IMR-90 (cell line): ENCODE measurements around the gene ATP10A. TPM values are rescaled to one million over a fixed set of nuclear protein-coding genes. Genes with fewer than 3 reads are reported as not detected.

ENCODE experiments used
- ATAC-seq: fragments of 200-7000 bp; cut with Tn5 transposase; 2 replicates; pipeline ENCODE4 v1.9.1; 2020; ENCODE audit warnings: low read depth, mild to moderate bottlenecking, moderate library complexity
- BruUV-seq: library from RNA; stranded (reverse); fragments of 400-500 nt; replicated peaks from 2 replicates; lab custom pipeline; 2021; lab: Mats Ljungman, UMichigan
- CTCF ChIA-PET: fragments of 300-600 bp; formaldehyde crosslinking; extraction: SDS; loops from one replicate; lab custom pipeline; 2021; ENCODE audit warnings: antibody characterized with exemption; lab: Yijun Ruan, JAX
- POLR2A ChIA-PET: fragments of 300-600 bp; sonication (Branson Sonifier 250); formaldehyde crosslinking; loops from one replicate; lab custom pipeline; 2022; ENCODE audit warnings: antibody characterized with exemption; ENCODE audit not compliant: unreplicated experiment; lab: Charles Lee
- DNase-seq: peaks from one replicate; pipeline ENCODE4 v3.0.0; 2013
- H2AFZ ChIP-seq: replicated peaks from 2 replicates; pipeline ENCODE3; 2013; ENCODE audit warnings: low read length, mild to moderate bottlenecking; ENCODE audit not compliant: poor library complexity
- H2AK5ac ChIP-seq: 2 replicates; pipeline ENCODE4 v1.6.1; 2013; ENCODE audit warnings: low read depth, low read length, inconsistent platforms
- H2AK9ac ChIP-seq: replicated peaks from 2 replicates; pipeline ENCODE3; 2013; ENCODE audit warnings: mild to moderate bottlenecking, low read depth, low read length, moderate library complexity; ENCODE audit not compliant: poor library complexity
- H2BK120ac ChIP-seq: 2 replicates; pipeline ENCODE4 v1.6.1; 2013; ENCODE audit warnings: low read depth, low read length, inconsistent platforms
- H2BK15ac ChIP-seq: 3 replicates; pipeline ENCODE4 v1.6.1; 2013; ENCODE audit warnings: low read depth, low read length, inconsistent platforms
- H2BK20ac ChIP-seq: 2 replicates; pipeline ENCODE4 v1.6.1; 2013; ENCODE audit warnings: low read depth, mild to moderate bottlenecking, inconsistent platforms, low read length, moderate library complexity
- H2BK5ac ChIP-seq: 2 replicates; pipeline ENCODE4 v1.6.1; 2013; ENCODE audit warnings: mild to moderate bottlenecking, low read depth, low read length, inconsistent platforms; ENCODE audit not compliant: poor library complexity, severe bottlenecking
- H3K14ac ChIP-seq: replicated peaks from 2 replicates; pipeline ENCODE4 v1.6.1; 2013; ENCODE audit warnings: low read depth, low read length, inconsistent platforms
- H3K18ac ChIP-seq: 2 replicates; pipeline ENCODE4 v1.6.1; 2013; ENCODE audit warnings: low read depth, low read length, control low read depth
- H3K23ac ChIP-seq: 2 replicates; pipeline ENCODE4 v1.6.1; 2013; ENCODE audit warnings: low read depth, low read length, inconsistent platforms
- H3K27ac ChIP-seq: 2 replicates; pipeline ENCODE4 v1.5.1; 2013; ENCODE audit warnings: mild to moderate bottlenecking, control low read depth, low read length; ENCODE audit not compliant: insufficient read depth
- H3K27me3 ChIP-seq: 2 replicates; pipeline ENCODE4 v1.6.1; 2013; ENCODE audit warnings: low read length; ENCODE audit not compliant: control insufficient read depth, insufficient read depth
- H3K36me3 ChIP-seq: 2 replicates; pipeline ENCODE4 v1.6.1; 2013; ENCODE audit warnings: low read length, mixed read lengths; ENCODE audit not compliant: control insufficient read depth, insufficient read depth
- H3K4ac ChIP-seq: 2 replicates; pipeline ENCODE4 v1.6.1; 2013; ENCODE audit warnings: low read depth, low read length, inconsistent platforms
- H3K4me1 ChIP-seq: 2 replicates; pipeline ENCODE4 v1.6.1; 2013; ENCODE audit warnings: low read length, mixed read lengths; ENCODE audit not compliant: control insufficient read depth, insufficient read depth
- H3K4me2 ChIP-seq: 2 replicates; pipeline ENCODE4 v1.6.1; 2013; ENCODE audit warnings: low read depth, mild to moderate bottlenecking, control low read depth, low read length, moderate library complexity
- H3K4me3 ChIP-seq: 2 replicates; pipeline ENCODE4 v1.5.1; 2013; ENCODE audit warnings: low read depth, mild to moderate bottlenecking, control low read depth, low read length, moderate library complexity; ENCODE audit not compliant: insufficient read depth
- H3K56ac ChIP-seq: 2 replicates; pipeline ENCODE4 v1.6.1; 2013; ENCODE audit warnings: low read length, inconsistent platforms; ENCODE audit not compliant: insufficient read depth; ENCODE audit errors: extremely low read depth
- H3K79me1 ChIP-seq, 2 experiments: 2 replicates each; pipeline ENCODE4 v1.6.1; 2013; ENCODE audit warnings: low read length in 2 of 2, inconsistent platforms in 1 of 2, low read depth in 1 of 2
- H3K9ac ChIP-seq: 2 replicates; pipeline ENCODE4 v1.6.1; 2013; ENCODE audit warnings: low read depth, low read length, control low read depth
- H3K9me1 ChIP-seq: 2 replicates; pipeline ENCODE4 v1.6.1; 2013; ENCODE audit warnings: low read length, inconsistent platforms; ENCODE audit not compliant: insufficient read depth
- H3K9me3 ChIP-seq: 2 replicates; pipeline ENCODE4 v1.6.1; 2013; ENCODE audit warnings: low read length; ENCODE audit not compliant: control insufficient read depth, insufficient read depth
- H4K20me1 ChIP-seq: 2 replicates; pipeline ENCODE4 v1.6.1; 2013; ENCODE audit warnings: low read length, inconsistent platforms; ENCODE audit not compliant: insufficient read depth
- H4K5ac ChIP-seq: 2 replicates; pipeline ENCODE4 v1.6.1; 2013; ENCODE audit warnings: mild to moderate bottlenecking, low read depth, low read length, control low read depth
- H4K8ac ChIP-seq, 2 experiments: 2 replicates each; pipeline ENCODE4 v1.6.1; 2013; ENCODE audit warnings: low read depth in 2 of 2, low read length in 2 of 2, control low read depth in 1 of 2, inconsistent platforms in 1 of 2
- H4K91ac ChIP-seq: 2 replicates; pipeline ENCODE4 v1.6.1; 2013; ENCODE audit warnings: low read depth, low read length, inconsistent platforms; ENCODE audit not compliant: insufficient read depth
- CEBPB ChIP-seq: IDR thresholded peaks from 2 replicates; pipeline ENCODE4 v1.6.1; 2012; ENCODE audit warnings: low read depth, low read length, improper control_type of control experiment
- CHD1 ChIP-seq: IDR thresholded peaks from 2 replicates; pipeline ENCODE4 v1.6.1; 2012; ENCODE audit warnings: low read depth, low read length, improper control_type of control experiment
- CTCF ChIP-seq: conservative IDR thresholded peaks from 2 replicates; pipeline ENCODE4 v1.5.1; 2012; ENCODE audit warnings: mild to moderate bottlenecking, low read depth, low read length, improper control_type of control experiment
- FOS ChIP-seq: fragments of 150-350 bp; IDR thresholded peaks from 2 replicates; pipeline ENCODE4 v1.6.1; 2016; ENCODE audit warnings: low read depth, low read length
- MAFK ChIP-seq: IDR thresholded peaks from 2 replicates; pipeline ENCODE4 v1.6.1; 2012; ENCODE audit warnings: low read depth, low read length, improper control_type of control experiment
- MAZ ChIP-seq: IDR thresholded peaks from 2 replicates; pipeline ENCODE4 v1.6.1; 2012; ENCODE audit warnings: low read depth, mild to moderate bottlenecking, low read length, improper control_type of control experiment, moderate library complexity, borderline replicate concordance
- MXI1 ChIP-seq: IDR thresholded peaks from 2 replicates; pipeline ENCODE4 v1.6.1; 2012; ENCODE audit warnings: low read depth, mild to moderate bottlenecking, low read length, moderate library complexity, borderline replicate concordance
- NFE2L2 ChIP-seq: fragments of 150-350 bp; IDR thresholded peaks from 2 replicates; pipeline ENCODE4 v1.6.1; 2016; ENCODE audit warnings: low read depth, mild to moderate bottlenecking, low read length
- POLR2A ChIP-seq: IDR thresholded peaks from 2 replicates; pipeline ENCODE4 v1.6.1; 2012; ENCODE audit warnings: mild to moderate bottlenecking, low read depth, low read length
- RAD21 ChIP-seq: IDR thresholded peaks from 2 replicates; pipeline ENCODE4 v1.6.1; 2012; ENCODE audit warnings: low read length, improper control_type of control experiment
- RCOR1 ChIP-seq: IDR thresholded peaks from 2 replicates; pipeline ENCODE4 v1.6.1; 2012; ENCODE audit warnings: mild to moderate bottlenecking, low read length, improper control_type of control experiment; ENCODE audit not compliant: insufficient replicate concordance
- RFX5 ChIP-seq: IDR thresholded peaks from 2 replicates; pipeline ENCODE4 v1.8.0; 2012; ENCODE audit warnings: low read depth, mild to moderate bottlenecking, low read length, moderate library complexity
- USF2 ChIP-seq: fragments of 150-350 bp; IDR thresholded peaks from 2 replicates; pipeline ENCODE4 v1.6.1; 2017; ENCODE audit warnings: mild to moderate bottlenecking, antibody characterized with exemption, low read length, low read depth
- WGBS, 2 experiments: methylation state at CpG; one replicate each; pipeline versions ENCODE4 v1.1.5 to v1.1.7; 2013; ENCODE audit warnings: missing lambda C conversion rate in 2 of 2; ENCODE audit not compliant: insufficient read length in 1 of 2; ENCODE audit errors: extremely low coverage in 2 of 2; 5-methylcytosine and 5-hydroxymethylcytosine counted together
- dilution Hi-C: fragments of 300-500 bp; cut with HindIII; formaldehyde crosslinking; loops from one replicate; pipeline ENCODE4 v1.14.3; 2018; ENCODE audit warnings: low sequenced_read_pairs; ENCODE audit not compliant: unreplicated experiment
- in situ Hi-C: fragments of 300-500 bp; cut with MboI; formaldehyde crosslinking; loops from 3 replicates; pipeline ENCODE4 v1.14.3; 2019; ENCODE audit warnings: low sequenced_read_pairs, inconsistent platforms, mixed read lengths
- intact Hi-C: fragments of 100-400 bp; cut with micrococcal nuclease; formaldehyde crosslinking; loops from 2 replicates; pipeline ENCODE4 v1.10.0; 2022
- polyA plus RNA-seq, 3 experiments: library from polyadenylated mRNA; depleted of rRNA; stranded (reverse); fragments of >200 nt; gene quantifications; 2 replicates each; pipeline ENCODE4 v1.2.3, GENCODE V29; 2012; ENCODE audit warnings: low replicate concordance in 1 of 3
- total RNA-seq: library from RNA; depleted of rRNA; stranded (reverse); fragments of >200 nt; gene quantifications from 2 replicates; pipeline ENCODE4 v1.2.3, GENCODE V29; 2012

Gene ATP10A
- total and polyA plus RNA-seq, 2 of the 4 experiments (the other 2 are of a cell fraction): 13.8 to 16.0 TPM

- H3K14ac ChIP-seq: no peak overlapping the region; the same call in 1 of the 2 replicates
- intact Hi-C loops (loop anchor here (5.0 kb wide), 1 partner anchor 89 kb away; no protein-coding TSS in a partner anchor), dilution Hi-C loops (no loop called here), in situ Hi-C loops (no loop called here)
- H3K4me1 ChIP-seq: peaks cover 17% of the 10 kb centered on the region
- H2BK15ac ChIP-seq: no peak overlapping the region
- H2AK5ac ChIP-seq: no peak overlapping the region
- no peak overlapping the region for H4K5ac ChIP-seq
- H3K4me3 ChIP-seq: no peak overlapping the region
- no peak overlapping the region for H2BK20ac ChIP-seq
- no peak overlapping the region for H3K23ac ChIP-seq
- no peak overlapping the region for H2AFZ ChIP-seq
- no peaks in the 10 kb centered on the region for H3K36me3 ChIP-seq
- peaks cover 20 to 71% of the 10 kb centered on the region in 2 experiments for H3K79me1 ChIP-seq
- POLR2A ChIA-PET: no interaction called here
- no peak overlapping the region for H4K8ac ChIP-seq
- 100% methylated on average over 1 of the region's 6 CpGs; no CpG with 5 or more reads in 1 of the 2 experiments for WGBS, 2 experiments
- no peak overlapping the region for H2BK5ac ChIP-seq
- ATAC-seq: no peak
- no peak for DNase-seq
- no peak overlapping the region for H3K4ac ChIP-seq
- H2AK9ac ChIP-seq: no peak overlapping the region
- BruUV-seq: no TSS peak
- H3K9me1 ChIP-seq: peaks cover 9% of the 10 kb centered on the region; the same call in 1 of the 2 replicates
- no peaks in the 10 kb centered on the region for H3K9me3 ChIP-seq
- TF ChIP-seq RCOR1 (no peak), MAZ (no peak), CHD1 (no peak), CEBPB (no peak), FOS (no peak), USF2 (no peak), MAFK (no peak), POLR2A (no peak), RAD21 (no peak), RFX5 (no peak), NFE2L2 (no peak), CTCF (no peak), MXI1 (no peak)
- H3K56ac ChIP-seq: no peak overlapping the region
- CTCF ChIA-PET: interaction anchor here (0.8 kb wide), 1 partner anchor 140 kb away, joined by 4 read pairs; no protein-coding TSS in a partner anchor
- no peak overlapping the region for H3K27ac ChIP-seq
- 0 out of 2 replicates have a peak overlapping the region, but pooled peaks have one; percentile 15 for H4K91ac ChIP-seq
- peaks cover 7% of the 10 kb centered on the region; the same call in 1 of the 2 replicates for H4K20me1 ChIP-seq
- H3K27me3 ChIP-seq: no peaks in the 10 kb centered on the region
- no peak overlapping the region for H3K4me2 ChIP-seq
- H3K9ac ChIP-seq: no peak overlapping the region
- no peak overlapping the region for H3K18ac ChIP-seq
- H2BK120ac ChIP-seq: no peak overlapping the region
These were observed 69.6 kb downstream of the ATP10A start for GRCh38 chr15:25793354-25794050.
